ENCODE data around the gene CDC7.

The CDC7 gene

DNA sequence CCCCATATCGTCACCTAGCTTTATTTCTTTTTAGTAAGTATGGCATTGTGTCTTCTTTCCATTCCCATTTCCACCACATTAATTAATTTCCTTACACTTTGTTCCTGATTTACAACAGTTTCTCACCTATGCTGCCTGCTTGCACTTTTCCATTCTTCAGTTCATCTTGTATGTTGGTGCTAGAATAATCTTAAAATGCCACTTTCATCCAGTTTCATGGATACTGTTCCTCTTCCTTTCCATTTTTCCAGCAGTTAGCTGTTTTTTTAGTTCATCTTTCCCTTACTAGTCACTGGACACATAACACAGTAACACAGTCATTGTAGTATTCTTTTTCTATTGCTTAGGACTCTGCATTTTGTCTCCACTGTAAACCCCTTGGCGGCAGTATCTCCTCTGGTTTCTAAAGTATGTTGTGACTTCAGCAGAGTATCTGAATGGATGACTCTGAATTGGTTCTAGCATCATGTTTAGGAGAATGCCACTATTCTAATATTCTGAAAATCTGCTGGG is 2.1 kb downstream of the CDC7 start:
- no peak for TF ChIP-seq MAX (IDR thresholded peaks at IDR 0.05)
- TF ChIP-seq FOXM1 (IDR thresholded peaks at IDR 0.05; ENCODE audit: borderline replicate concordance, low read depth), result no peak
- no peak for TF ChIP-seq ZBTB7A (IDR thresholded peaks at IDR 0.05; ENCODE audit: low read depth)
- no peak for TF ChIP-seq EP300 (IDR thresholded peaks at IDR 0.05; ENCODE audit: borderline replicate concordance)
- no peak for TF ChIP-seq CEBPB (IDR thresholded peaks at IDR 0.05)

DNA sequence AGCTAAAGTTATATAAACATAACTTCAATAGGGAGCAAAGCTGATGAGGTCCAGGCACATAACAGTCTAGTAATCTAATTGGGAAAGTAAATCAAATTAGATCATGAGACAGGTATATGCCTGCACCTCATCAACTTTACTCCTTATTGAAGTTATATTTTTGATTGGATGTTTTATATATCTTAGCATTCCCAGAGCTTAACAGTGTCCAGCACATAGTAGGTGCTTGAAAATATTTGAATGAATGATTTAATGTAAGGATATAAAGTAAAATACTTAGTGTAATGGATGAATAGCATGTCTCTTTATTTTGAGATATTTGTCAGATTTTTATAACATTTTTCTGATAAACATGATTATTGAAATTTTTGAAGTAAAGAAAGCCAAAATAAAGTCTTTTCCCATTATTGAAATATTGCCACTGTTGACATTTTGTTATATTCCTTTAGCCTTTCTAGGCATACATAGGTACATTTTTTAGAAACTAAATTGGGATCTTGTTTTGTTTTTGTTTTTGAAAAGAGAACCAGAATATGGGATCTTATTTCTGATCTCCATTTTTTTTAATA is 2.8 kb downstream of the CDC7 start:
- TF ChIP-seq CREB1 (IDR thresholded peaks at IDR 0.05; ENCODE audit: low read depth) (no peak), EP300 (IDR thresholded peaks at IDR 0.05; ENCODE audit: borderline replicate concordance) (no peak), EGR1 (IDR thresholded peaks at IDR 0.05) (no peak), TEAD4 (IDR thresholded peaks at IDR 0.05) (no peak), TAF1 (IDR thresholded peaks at IDR 0.05; ENCODE audit: low read depth) (no peak), RAD21 (IDR thresholded peaks at IDR 0.05; ENCODE audit: low read depth) (no peak)
- TF ChIP-seq, protein P1, sequence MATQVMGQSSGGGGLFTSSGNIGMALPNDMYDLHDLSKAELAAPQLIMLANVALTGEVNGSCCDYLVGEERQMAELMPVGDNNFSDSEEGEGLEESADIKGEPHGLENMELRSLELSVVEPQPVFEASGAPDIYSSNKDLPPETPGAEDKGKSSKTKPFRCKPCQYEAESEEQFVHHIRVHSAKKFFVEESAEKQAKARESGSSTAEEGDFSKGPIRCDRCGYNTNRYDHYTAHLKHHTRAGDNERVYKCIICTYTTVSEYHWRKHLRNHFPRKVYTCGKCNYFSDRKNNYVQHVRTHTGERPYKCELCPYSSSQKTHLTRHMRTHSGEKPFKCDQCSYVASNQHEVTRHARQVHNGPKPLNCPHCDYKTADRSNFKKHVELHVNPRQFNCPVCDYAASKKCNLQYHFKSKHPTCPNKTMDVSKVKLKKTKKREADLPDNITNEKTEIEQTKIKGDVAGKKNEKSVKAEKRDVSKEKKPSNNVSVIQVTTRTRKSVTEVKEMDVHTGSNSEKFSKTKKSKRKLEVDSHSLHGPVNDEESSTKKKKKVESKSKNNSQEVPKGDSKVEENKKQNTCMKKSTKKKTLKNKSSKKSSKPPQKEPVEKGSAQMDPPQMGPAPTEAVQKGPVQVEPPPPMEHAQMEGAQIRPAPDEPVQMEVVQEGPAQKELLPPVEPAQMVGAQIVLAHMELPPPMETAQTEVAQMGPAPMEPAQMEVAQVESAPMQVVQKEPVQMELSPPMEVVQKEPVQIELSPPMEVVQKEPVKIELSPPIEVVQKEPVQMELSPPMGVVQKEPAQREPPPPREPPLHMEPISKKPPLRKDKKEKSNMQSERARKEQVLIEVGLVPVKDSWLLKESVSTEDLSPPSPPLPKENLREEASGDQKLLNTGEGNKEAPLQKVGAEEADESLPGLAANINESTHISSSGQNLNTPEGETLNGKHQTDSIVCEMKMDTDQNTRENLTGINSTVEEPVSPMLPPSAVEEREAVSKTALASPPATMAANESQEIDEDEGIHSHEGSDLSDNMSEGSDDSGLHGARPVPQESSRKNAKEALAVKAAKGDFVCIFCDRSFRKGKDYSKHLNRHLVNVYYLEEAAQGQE (IDR thresholded peaks at IDR 0.05; ENCODE audit: low read depth), result no peak
- TF ChIP-seq, protein P2, sequence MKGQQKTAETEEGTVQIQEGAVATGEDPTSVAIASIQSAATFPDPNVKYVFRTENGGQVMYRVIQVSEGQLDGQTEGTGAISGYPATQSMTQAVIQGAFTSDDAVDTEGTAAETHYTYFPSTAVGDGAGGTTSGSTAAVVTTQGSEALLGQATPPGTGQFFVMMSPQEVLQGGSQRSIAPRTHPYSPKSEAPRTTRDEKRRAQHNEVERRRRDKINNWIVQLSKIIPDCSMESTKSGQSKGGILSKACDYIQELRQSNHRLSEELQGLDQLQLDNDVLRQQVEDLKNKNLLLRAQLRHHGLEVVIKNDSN (IDR thresholded peaks at IDR 0.05), result no peak

DNA sequence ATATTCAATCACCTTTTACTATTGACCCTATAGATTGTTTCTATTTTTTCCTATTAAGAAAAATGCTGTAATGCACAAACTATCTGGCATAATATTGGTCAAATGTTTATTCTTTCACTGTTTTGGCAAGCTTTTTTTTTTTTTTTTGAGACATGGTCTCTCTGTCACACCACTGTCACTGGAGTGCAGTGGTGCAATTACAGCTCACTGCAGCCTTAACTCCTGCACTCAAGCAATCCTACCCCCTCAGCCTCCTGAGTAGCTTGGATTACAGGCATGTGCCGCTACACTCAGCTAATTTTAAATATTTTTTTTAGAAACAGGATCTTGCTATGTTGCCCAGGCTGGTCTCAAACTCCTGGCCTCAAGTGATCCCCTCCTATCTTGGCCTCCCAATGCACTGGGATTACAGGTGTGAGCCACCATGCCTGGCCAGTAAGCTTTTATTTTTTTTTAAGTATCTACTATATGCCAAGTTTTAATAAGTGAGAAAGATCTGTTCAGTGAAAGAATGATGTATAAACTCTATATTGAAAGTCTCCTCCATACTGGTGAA is 3.4 kb downstream of the CDC7 start:
- TF ChIP-seq CEBPB (IDR thresholded peaks at IDR 0.05) (no peak), TCF12 (IDR thresholded peaks at IDR 0.05; ENCODE audit: low read depth) (no peak), RAD21 (IDR thresholded peaks at IDR 0.05; ENCODE audit: low read depth) (no peak), TAF1 (IDR thresholded peaks at IDR 0.05; ENCODE audit: low read depth) (no peak), ZBTB7A (IDR thresholded peaks at IDR 0.05; ENCODE audit: low read depth) (no peak), EP300 (IDR thresholded peaks at IDR 0.05; ENCODE audit: borderline replicate concordance) (no peak), EGR1 (IDR thresholded peaks at IDR 0.05) (no peak), NFIC (IDR thresholded peaks at IDR 0.05) (no peak), TEAD4 (IDR thresholded peaks at IDR 0.05) (no peak), FOXM1 (IDR thresholded peaks at IDR 0.05; ENCODE audit: borderline replicate concordance, low read depth) (no peak), MAX (IDR thresholded peaks at IDR 0.05) (no peak), YY1 (IDR thresholded peaks at IDR 0.05; ENCODE audit: low read depth) (no peak), CREB1 (IDR thresholded peaks at IDR 0.05; ENCODE audit: low read depth) (no peak)
- TF ChIP-seq, protein P2 (IDR thresholded peaks at IDR 0.05), result no peak
- TF ChIP-seq, protein P1 (IDR thresholded peaks at IDR 0.05; ENCODE audit: low read depth), result no peak

DNA sequence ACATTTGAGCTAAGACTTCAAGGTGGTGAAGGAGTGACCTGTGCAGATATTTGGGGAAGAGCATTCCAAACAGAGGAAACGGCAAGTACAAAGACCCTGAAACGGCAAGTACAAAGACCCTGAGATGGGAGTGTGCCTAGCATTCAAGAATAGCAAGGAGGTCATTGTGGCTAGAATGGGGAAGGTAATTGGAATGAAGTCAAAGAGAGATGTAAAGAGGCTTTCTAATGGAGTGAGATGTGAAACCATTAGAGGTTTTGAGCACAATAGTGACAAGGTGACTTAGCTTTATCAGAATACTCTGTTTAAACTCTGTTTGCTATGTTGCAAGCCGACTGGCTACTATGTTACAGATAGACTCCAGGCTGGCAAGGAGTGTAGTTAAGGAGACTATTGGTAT is 4.4 kb downstream of the CDC7 start:
- TF ChIP-seq CEBPB (IDR thresholded peaks at IDR 0.05), result no peak
- TF ChIP-seq RAD21 (IDR thresholded peaks at IDR 0.05; ENCODE audit: low read depth), result no peak
- no peak for TF ChIP-seq TEAD4 (IDR thresholded peaks at IDR 0.05)
- TF ChIP-seq YY1 (IDR thresholded peaks at IDR 0.05; ENCODE audit: low read depth), result no peak
- no peak for TF ChIP-seq TAF1 (IDR thresholded peaks at IDR 0.05; ENCODE audit: low read depth)
- no peak for TF ChIP-seq TCF12 (IDR thresholded peaks at IDR 0.05; ENCODE audit: low read depth)

DNA sequence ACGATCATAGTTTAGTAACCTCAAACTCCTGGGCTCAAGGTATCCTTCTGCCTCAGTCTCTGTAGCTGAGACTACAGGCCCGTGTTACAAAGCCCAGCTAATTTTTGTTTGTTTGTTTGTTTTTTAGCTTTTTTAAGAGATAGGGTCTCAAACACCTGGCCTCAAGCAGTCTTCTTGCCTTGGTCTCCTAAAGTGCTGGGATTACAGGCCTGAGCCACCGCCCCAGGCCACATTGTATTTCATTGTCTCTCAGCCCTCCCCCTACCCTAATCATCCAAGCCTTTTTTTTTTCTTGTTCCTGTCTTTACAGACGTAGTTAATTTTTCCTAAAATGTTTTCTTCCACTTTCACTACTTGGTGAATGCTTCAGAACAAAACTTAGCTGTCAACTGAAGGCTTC is 5.4 kb downstream of the CDC7 start:
- TF ChIP-seq YY1 (IDR thresholded peaks at IDR 0.05; ENCODE audit: low read depth), result no peak
- no peak for TF ChIP-seq CEBPB (IDR thresholded peaks at IDR 0.05)
- no peak for TF ChIP-seq TAF1 (IDR thresholded peaks at IDR 0.05; ENCODE audit: low read depth)
- TF ChIP-seq EP300 (IDR thresholded peaks at IDR 0.05; ENCODE audit: borderline replicate concordance), result no peak
- no peak for TF ChIP-seq TCF12 (IDR thresholded peaks at IDR 0.05; ENCODE audit: low read depth)
- TF ChIP-seq RAD21 (IDR thresholded peaks at IDR 0.05; ENCODE audit: low read depth), result no peak
- TF ChIP-seq, protein P1 (IDR thresholded peaks at IDR 0.05; ENCODE audit: low read depth), result no peak
- TF ChIP-seq CREB1 (IDR thresholded peaks at IDR 0.05; ENCODE audit: low read depth), result no peak
- TF ChIP-seq ZBTB7A (IDR thresholded peaks at IDR 0.05; ENCODE audit: low read depth), result no peak
- no peak for TF ChIP-seq EGR1 (IDR thresholded peaks at IDR 0.05)
- TF ChIP-seq, protein P2 (IDR thresholded peaks at IDR 0.05), result no peak
- no peak for TF ChIP-seq MAX (IDR thresholded peaks at IDR 0.05)
- no peak for TF ChIP-seq NFIC (IDR thresholded peaks at IDR 0.05)

All from Ishikawa (cell line).